ENCODE results near the gene MPLKIP. TPM values are rescaled to one million over a fixed set of nuclear protein-coding genes. Genes with fewer than 3 reads are reported as not detected.
A peak's percentile ranks its signal among the peaks of the same experiment; 100 is the strongest.
"Not testable (repeated sequence)": the region's sequence is repeated elsewhere in the genome, so short reads cannot be mapped to it uniquely, and the experiment has no call there.

MPLKIP gene
- 10 to 100 TPM; 42.6 to 44.5 (median 44.3) TPM for polyA plus RNA-seq (ENCODE audit: insufficient read length in 3 of 3)

DNA sequence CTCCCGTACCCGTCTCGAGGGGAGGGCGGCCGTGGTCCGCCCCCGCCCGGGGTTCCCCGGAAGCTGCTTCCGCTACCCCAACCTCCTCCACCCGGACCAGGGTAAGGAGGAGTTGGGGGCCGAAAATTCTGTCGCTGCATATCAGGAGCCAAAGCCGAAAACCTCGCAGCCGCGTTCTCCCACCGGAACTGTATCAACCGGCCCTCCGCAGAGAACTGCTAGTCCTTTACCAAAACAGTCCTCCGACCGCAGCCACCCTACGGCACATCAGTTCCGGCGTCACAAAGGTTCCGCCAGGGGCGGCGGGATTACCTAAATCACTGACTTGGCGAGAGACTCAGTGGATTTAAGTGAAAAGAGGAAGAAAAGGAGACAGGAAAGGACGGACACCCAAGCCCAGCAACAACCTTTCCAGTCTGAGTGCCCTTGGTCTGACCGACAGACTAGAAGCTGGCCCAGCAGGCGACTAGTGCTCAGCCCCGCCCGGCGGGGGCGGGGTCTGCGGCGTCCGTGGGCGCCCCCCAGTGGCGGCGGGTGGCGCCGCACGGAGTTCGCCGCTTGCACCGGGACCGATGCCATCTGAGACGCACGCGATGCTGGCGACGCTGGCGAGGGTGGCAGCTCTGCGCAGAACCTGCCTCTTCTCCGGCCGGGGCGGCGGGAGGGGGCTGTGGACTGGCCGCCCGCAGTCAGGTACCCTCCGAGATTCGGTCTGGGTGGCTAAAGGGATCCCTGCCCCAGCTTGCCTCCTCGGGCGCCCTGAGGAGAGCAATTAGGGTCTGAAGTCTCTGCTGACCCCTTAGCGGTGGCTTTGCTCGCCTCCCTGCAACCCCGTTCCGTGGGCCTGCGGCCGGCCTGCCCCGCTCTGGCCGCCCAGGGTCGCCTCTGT, at the start of gene MPLKIP, which contains the start of gene SUGCT:
Gene MPLKIP (minus strand): TSS at position 195 of the 889 bp plus-strand sequence. CDS start 55 bp downstream, at position 140.
Gene SUGCT (plus strand): TSS at position 578 of the 889 bp plus-strand sequence.
- peak; percentile 87 to 96 (median 92) for DNase-seq (ENCODE audit: low read depth in 3 of 3, low spot score in 2 of 3)

GRCh38 chr7:40182452-40182851, 48.0 kb upstream of the MPLKIP start:
- no peak for DNase-seq (ENCODE audit: low read depth in 3 of 3, low spot score in 2 of 3)

DNA sequence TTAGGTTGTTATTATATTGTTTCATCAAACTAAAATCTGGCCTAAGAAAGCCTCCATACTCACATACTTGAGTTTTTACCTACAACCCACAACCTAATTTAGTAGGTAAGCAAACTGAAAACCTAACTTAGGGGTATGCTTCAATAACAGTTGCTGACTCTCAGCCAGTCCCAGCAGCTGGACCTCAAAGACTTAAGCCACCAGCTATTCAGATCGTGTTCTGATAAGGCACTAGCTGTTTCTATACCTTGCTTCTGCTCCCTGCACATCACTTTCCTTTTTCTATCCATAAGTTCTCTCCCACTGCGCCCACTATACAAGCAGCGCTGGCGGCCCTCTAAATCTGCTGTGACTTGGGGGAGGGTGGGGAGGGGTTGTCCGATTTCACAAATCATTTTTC, 42.6 kb upstream of the MPLKIP start:
- no peak for DNase-seq (ENCODE audit: low read depth in 3 of 3, low spot score in 2 of 3)

- no peak for DNase-seq (ENCODE audit: low read depth in 3 of 3, low spot score in 2 of 3)
Measured at GRCh38 chr7:40175725-40176510, 41.5 kb upstream of the MPLKIP start.

DNA sequence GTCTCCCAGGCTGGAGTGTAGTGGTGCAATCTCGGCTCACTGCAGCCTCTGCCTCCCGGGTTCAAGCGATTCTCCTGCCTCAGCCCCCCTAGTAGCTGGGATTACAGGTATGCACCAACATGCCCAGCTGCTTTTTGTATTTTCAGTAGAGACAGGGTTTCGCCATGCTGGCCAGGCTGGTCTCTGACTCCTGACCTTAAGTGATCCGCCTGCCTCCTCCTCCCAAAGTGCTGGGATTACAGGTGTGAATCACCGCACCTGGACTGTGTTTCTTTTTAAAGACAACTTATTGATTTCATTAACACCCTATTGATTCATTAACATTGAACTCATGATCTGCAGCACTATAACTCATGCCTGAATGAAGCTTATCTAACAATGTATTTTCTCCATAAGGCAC, 40.8 kb upstream of the MPLKIP start:
- not testable (repeated sequence) for DNase-seq (ENCODE audit: low read depth in 3 of 3, low spot score in 2 of 3)

GRCh38 chr7:40173121-40173520, 38.7 kb upstream of the MPLKIP start:
- not testable (repeated sequence) for DNase-seq (ENCODE audit: low read depth in 3 of 3, low spot score in 2 of 3)

DNA sequence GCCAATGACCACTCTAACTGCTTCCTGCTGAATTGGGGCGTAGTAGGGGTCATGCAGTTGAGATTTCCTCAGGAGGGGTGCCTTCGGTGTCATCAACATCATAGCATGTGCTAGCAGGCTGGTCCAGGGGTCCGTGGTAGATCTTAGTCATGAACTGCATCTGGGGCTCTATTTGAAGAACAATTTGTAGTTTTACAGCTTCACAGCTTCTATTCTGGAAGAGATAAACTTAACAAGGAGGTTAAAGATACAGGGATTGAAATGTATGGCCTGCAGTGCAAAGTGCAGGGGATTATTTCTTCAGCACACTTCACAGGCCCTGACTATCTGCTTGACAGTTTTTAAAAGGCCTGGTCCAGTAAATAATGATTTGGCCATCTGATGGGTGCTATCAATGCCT, 33.8 kb upstream of the MPLKIP start:
- DNase-seq (ENCODE audit: low read depth in 3 of 3, low spot score in 2 of 3) = not testable (repeated sequence)

DNA sequence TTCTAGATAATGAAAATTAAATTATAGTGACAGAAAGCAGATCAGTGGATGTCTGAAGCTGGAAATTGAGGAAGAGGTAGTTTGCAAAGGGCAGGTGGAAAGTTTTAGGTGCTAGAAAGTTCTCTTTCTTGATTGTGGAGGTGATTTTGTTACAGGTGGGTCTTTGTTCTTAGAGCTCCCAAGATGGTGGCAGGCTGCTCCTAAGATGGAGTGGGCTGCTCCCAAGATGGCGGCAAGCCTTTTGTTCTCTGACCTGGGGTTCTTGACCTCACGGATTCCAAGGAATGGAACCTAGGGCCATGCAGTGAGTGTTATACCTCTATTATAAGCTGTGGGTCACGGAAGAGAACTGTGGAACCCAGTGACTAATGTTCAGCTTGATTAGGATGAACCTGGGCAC, 32.9 kb upstream of the MPLKIP start:
- no peak for DNase-seq (ENCODE audit: low read depth in 3 of 3, low spot score in 2 of 3)

GRCh38 chr7:40165216-40165615, 30.8 kb upstream of the MPLKIP start:
- no peak for DNase-seq (ENCODE audit: low read depth in 3 of 3, low spot score in 2 of 3)

- DNase-seq (ENCODE audit: low read depth in 3 of 3, low spot score in 2 of 3) = no peak
Measured at GRCh38 chr7:40162516-40162915, 28.1 kb upstream of the MPLKIP start.

GRCh38 chr7:40156988-40157387, 22.6 kb upstream of the MPLKIP start:
- peak in 1 of 3 donors; percentile 3 for DNase-seq (ENCODE audit: low read depth in 3 of 3, low spot score in 2 of 3)

GRCh38 chr7:40151504-40151903, 17.1 kb upstream of the MPLKIP start:
- DNase-seq (ENCODE audit: low read depth in 3 of 3, low spot score in 2 of 3) = no peak

DNA sequence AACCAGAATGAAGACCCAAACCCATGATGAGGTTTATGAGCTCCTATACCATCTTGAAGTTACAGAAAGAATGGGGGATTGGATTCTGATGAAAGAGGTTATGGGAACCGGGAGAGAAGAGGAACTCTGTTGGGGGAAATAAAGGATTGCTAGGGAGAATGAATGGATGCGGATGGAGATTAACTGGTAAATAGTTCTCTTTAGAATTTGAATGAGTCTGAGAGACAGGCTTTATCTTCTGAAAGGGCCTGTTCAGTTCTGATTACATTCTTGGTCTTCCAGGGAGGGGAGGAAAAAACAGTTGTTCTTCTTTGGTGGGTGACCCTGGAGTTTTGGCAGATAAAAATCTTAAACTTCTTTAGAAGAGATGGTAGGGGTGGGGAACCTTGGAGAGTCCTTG, 14.2 kb upstream of the MPLKIP start:
- no peak for DNase-seq (ENCODE audit: low read depth in 3 of 3, low spot score in 2 of 3)

DNA sequence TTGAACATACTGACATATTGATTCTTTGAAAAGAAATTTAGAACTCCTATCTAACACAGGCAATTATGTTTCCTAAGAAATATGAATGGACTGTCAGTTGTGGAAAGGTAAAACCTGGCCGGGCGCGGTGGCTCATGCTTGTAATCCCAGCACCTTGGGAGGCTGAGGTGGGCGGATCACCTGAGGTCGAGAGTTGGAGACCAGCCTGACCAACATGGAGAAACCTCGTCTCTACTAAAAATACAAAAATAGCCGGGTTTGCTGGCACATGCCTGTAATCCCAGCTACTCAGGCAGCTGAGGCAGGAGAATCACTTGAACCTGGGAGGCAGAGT, 13.8 kb upstream of the MPLKIP start:
- DNase-seq (ENCODE audit: low read depth in 3 of 3, low spot score in 2 of 3) = not testable (repeated sequence)

DNA sequence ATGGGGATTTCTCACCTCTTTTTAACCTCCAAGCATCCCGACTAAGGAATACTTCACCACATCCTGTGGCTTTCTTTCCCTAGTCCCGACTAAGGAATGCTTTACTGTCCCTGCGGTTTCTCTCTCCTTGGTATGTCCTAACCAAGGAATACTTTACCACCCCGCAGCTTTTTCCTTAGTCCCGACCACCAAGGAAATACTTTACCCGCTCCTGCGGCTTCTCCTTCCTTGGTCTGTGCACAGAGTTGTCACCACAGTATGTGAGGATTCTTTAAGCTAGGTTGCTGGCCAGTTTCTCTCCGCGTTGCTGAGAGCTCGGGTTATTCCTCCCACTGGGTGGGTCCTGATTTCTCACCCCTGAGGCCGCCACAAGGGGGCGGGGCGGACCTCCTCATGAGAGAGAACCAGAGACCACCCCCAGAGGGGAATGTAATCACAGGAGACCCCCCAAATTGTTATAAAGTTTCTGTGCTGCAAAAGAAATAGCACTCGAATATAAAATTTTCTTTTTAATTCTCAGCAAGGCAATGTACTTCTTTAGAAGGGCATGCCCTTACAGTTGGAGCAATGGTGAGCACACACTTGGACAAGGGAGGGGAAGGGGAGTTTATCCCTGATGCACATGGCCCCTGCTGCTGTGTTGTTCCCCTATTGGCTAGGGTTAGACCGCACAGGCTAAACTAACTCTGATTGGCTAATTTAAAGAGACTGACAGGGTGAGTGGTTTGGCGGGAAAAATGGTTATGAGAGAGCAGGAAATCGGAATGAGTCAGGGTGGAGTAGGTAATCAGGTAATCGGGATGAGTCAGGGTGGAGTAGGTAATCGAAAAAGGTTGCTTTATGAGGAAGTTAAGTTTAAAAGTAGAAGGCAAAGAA, 13.2 kb upstream of the MPLKIP start:
- DNase-seq (ENCODE audit: low read depth in 3 of 3, low spot score in 2 of 3) = no peak

- not testable (repeated sequence) for DNase-seq (ENCODE audit: low read depth in 3 of 3, low spot score in 2 of 3)
Measured at GRCh38 chr7:40145596-40146130, 11.2 kb upstream of the MPLKIP start.

DNA sequence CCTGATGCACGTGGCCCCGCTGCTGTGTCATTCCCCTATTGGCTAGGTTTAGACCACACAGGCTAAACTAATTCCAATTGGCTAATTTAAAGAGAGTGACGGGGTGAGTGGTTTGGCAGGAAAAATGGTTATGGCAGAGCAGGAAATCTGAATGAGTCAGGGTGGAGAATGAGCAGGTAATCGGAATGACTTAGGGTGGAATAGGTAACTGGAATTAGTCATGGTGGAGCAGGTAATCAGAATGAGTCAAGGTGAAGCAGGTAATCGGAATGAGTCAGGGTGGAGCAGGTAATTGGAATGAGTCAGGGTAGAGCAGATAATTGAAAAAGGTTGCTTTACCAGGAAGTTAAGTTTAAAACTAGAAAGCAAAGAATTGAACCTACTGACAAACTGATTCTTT, 7.5 kb upstream of the MPLKIP start:
- not testable (repeated sequence) for DNase-seq (ENCODE audit: low read depth in 3 of 3, low spot score in 2 of 3)

- DNase-seq (ENCODE audit: low read depth in 3 of 3, low spot score in 2 of 3) = not testable (repeated sequence)
Measured at GRCh38 chr7:40139891-40140290, 5.5 kb upstream of the MPLKIP start.

DNA sequence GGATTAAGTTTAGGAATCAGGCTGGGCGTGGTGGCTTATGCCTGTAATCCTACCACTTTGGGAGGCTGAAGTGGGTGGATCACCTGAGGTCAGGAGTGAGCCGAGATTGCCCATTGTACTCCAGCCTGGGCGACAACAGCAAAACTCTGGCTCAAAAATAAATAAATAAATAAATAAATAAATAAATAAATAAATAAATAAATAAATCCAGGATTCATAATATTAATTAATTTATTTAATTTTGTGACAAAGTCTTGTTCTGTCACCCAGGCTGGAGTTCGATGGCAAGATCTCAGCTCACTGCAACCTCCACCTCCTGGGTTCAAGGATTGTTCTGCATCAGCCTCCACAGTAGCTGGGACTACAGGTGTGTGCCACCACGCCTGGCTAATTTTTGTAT, 4.6 kb upstream of the MPLKIP start:
- no peak for DNase-seq (ENCODE audit: low read depth in 3 of 3, low spot score in 2 of 3)

- no peak for DNase-seq (ENCODE audit: low read depth in 3 of 3, low spot score in 2 of 3)
Measured at GRCh38 chr7:40137563-40137962, 3.1 kb upstream of the MPLKIP start.

GRCh38 chr7:40135317-40135610, 842 bp upstream of the MPLKIP start:
- DNase-seq (ENCODE audit: low read depth in 3 of 3, low spot score in 2 of 3) = no peak
